Lower leg skin (tissue), 4 donors: ENCODE data around the gene RACK1. TPM values are rescaled to one million over a fixed set of nuclear protein-coding genes. Genes with fewer than 3 reads are reported as not detected.

Source experiments
- DNase-seq, 2 donors: peaks; one replicate each; pipeline ENCODE4 v3.0.0-alpha.2; 2019; ENCODE audit warnings: low spot score in 2 of 2
- H3K4me3 ChIP-seq: fragments of 200-600 bp; sonication (generic); 2 replicates; pipeline ENCODE4 v1.5.1; 2017; ENCODE audit warnings: mild to moderate bottlenecking, low read depth; ENCODE audit not compliant: poor library complexity, severe bottlenecking
- CTCF ChIP-seq, 3 donors: fragments of 450-650 bp; IDR thresholded peaks; one replicate each; pipeline ENCODE4 v1.5.1; 2016; ENCODE audit warnings: antibody characterized with exemption in 3 of 3, mild to moderate bottlenecking in 3 of 3, moderate library complexity in 2 of 3
- POLR2A ChIP-seq, 2 donors: fragments of 450-650 bp; IDR thresholded peaks; one replicate each; pipeline ENCODE4 v1.6.1; 2016 to 2017; ENCODE audit warnings: antibody characterized with exemption in 2 of 2, mild to moderate bottlenecking in 1 of 2, moderate library complexity in 1 of 2
- WGBS, 2 donors: methylation state at CpG; one replicate each; pipeline ENCODE4 v1.1.5; 2018; 5-methylcytosine and 5-hydroxymethylcytosine counted together
- intact Hi-C: fragments of 100-400 bp; cut with DNase I; formaldehyde crosslinking; loops from one replicate; pipeline ENCODE4 v1.15.0; 2023; ENCODE audit warnings: low total_unique reads
- total RNA-seq, 4 donors: library from RNA; depleted of rRNA; stranded (reverse); fragments of >200 nt; gene quantifications; one replicate each; pipeline ENCODE4 v1.1.0, GENCODE V29; 2016

The RACK1 gene
- total RNA-seq, 4 donors from 2014 or later: 3,064 to 4,085 (median 3,503) TPM

- H3K4me3 ChIP-seq: no peak overlapping the region
- WGBS, 2 donors: 73 to 75% methylated on average over 18 of the region's 18 CpGs
- peak in 1 of 2 donors; percentile 62 for DNase-seq
- TF ChIP-seq CTCF (IDR thresholded peaks at IDR 0.05) (no peak), POLR2A (IDR thresholded peaks at IDR 0.05) (no peak)
- intact Hi-C loops: no loop called here
Observed at GRCh38 chr5:181265092-181265671, 21.5 kb upstream of the RACK1 start.

- intact Hi-C loops: no loop called here
- TF ChIP-seq POLR2A (IDR thresholded peaks at IDR 0.05): no peak
- no peak for TF ChIP-seq CTCF (IDR thresholded peaks at IDR 0.05)
Observed at GRCh38 chr5:181263633-181264032, 19.9 kb upstream of the RACK1 start.

GRCh38 chr5:181261320-181262049 lies 17.8 kb upstream of the RACK1 start:
- intact Hi-C loops: no loop called here
- peak overlapping the region; percentile 98 for H3K4me3 ChIP-seq
- peak; percentile 71 to 94 for DNase-seq
- TF ChIP-seq POLR2A (IDR thresholded peaks at IDR 0.05): no peak
- no peak for TF ChIP-seq CTCF (IDR thresholded peaks at IDR 0.05)
- 0% methylated on average over 21 to 41 of the region's 59 CpGs for WGBS, 2 donors

More at GRCh38 chr5:181263633-181264032, 19.9 kb upstream of the RACK1 start:
- WGBS, 2 donors: 72 to 85% methylated on average over 5 of the region's 5 CpGs
- DNase-seq: peak in 1 of 2 donors; percentile 18
- H3K4me3 ChIP-seq: no peak overlapping the region

GRCh38 chr5:181260720-181261319 lies 17.1 kb upstream of the RACK1 start, which contains the start of gene TRIM52:
Gene TRIM52 (minus strand): TSS chr5:181261143. CDS start chr5:181260813, 330 bp downstream.
- 0 to 1% methylated on average over 13 to 19 of the region's 43 CpGs for WGBS, 2 donors

More at GRCh38 chr5:181260720-181261319, 17.1 kb upstream of the RACK1 start, which contains the start of gene TRIM52:
- intact Hi-C loops: no loop called here
- peak within 1 kb of the TSS; percentile 98 for H3K4me3 ChIP-seq
- no peak for TF ChIP-seq CTCF (IDR thresholded peaks at IDR 0.05)
- peak in 1 of 2 donors; percentile 15 for TF ChIP-seq POLR2A (IDR thresholded peaks at IDR 0.05)
- peak; percentile 81 to 97 for DNase-seq
